Kidney epithelial cell (primary cell): ENCODE measurements around the gene MKLN1. TPM values are rescaled to one million over a fixed set of nuclear protein-coding genes. Genes with fewer than 3 reads are reported as not detected.

Source experiments
- DNase-seq: peaks from one replicate; pipeline ENCODE4 v3.0.0-alpha.2; 2010; ENCODE audit warnings: low read depth
- H3K27me3 ChIP-seq: 2 replicates; pipeline ENCODE4 v1.6.0; 2011; ENCODE audit warnings: low read length; ENCODE audit not compliant: control insufficient read depth, insufficient read depth
- H3K36me3 ChIP-seq: 2 replicates; pipeline ENCODE4 v1.5.1; 2011; ENCODE audit warnings: low read length; ENCODE audit not compliant: control insufficient read depth, insufficient read depth
- H3K4me3 ChIP-seq: 2 replicates; pipeline ENCODE4 v1.5.1; 2011; ENCODE audit warnings: low read depth, mild to moderate bottlenecking, control low read depth, low read length
- total RNA-seq: library from RNA; depleted of rRNA; stranded (reverse); fragments of >200 nt; gene quantifications from 2 replicates; pipeline ENCODE4 v1.2.3, GENCODE V29; 2015
- TF ChIP-seq, protein P1 (sequence below): IDR thresholded peaks from 2 replicates; pipeline ENCODE4 v1.5.1; 2011; ENCODE audit warnings: mild to moderate bottlenecking, moderate library complexity, low read length, control low read depth, inconsistent platforms; ENCODE audit not compliant: insufficient read depth, poor library complexity, severe bottlenecking

Gene MKLN1
- total RNA-seq, 1 donor from 2014 or later = 18.8 TPM

DNA sequence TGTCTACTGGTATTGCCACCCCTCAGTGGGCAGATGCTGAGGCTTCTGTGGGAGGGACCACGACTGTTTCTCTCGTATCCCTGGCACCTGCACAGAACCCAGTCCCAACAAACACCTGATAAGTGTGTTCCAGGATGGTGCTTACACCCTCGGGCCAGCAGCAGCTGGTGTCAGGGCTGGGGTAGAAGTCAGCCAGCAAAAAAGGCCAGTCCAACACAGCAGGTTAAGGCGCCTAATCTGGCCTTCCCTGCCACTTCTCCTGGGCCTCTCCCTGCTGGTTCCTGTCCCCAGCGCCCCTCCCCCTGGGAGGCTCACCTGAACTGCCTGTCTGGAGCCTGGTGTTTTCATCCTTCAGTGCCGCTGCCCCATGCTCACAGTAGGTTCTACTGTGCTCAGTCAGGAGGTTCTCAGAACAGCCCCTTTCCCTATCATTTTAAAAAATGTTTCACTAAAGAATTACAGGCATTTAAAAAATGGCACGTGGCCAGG lies 208.7 kb downstream of the MKLN1 start:
- no peak for DNase-seq
- Histone ChIP-seq H3K27me3 (no peaks in the 10 kb centered on the region), H3K36me3 (no peaks in the 10 kb centered on the region), H3K4me3 (no peak overlapping the region)
- TF ChIP-seq, protein P1, sequence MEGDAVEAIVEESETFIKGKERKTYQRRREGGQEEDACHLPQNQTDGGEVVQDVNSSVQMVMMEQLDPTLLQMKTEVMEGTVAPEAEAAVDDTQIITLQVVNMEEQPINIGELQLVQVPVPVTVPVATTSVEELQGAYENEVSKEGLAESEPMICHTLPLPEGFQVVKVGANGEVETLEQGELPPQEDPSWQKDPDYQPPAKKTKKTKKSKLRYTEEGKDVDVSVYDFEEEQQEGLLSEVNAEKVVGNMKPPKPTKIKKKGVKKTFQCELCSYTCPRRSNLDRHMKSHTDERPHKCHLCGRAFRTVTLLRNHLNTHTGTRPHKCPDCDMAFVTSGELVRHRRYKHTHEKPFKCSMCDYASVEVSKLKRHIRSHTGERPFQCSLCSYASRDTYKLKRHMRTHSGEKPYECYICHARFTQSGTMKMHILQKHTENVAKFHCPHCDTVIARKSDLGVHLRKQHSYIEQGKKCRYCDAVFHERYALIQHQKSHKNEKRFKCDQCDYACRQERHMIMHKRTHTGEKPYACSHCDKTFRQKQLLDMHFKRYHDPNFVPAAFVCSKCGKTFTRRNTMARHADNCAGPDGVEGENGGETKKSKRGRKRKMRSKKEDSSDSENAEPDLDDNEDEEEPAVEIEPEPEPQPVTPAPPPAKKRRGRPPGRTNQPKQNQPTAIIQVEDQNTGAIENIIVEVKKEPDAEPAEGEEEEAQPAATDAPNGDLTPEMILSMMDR = no peak

DNA sequence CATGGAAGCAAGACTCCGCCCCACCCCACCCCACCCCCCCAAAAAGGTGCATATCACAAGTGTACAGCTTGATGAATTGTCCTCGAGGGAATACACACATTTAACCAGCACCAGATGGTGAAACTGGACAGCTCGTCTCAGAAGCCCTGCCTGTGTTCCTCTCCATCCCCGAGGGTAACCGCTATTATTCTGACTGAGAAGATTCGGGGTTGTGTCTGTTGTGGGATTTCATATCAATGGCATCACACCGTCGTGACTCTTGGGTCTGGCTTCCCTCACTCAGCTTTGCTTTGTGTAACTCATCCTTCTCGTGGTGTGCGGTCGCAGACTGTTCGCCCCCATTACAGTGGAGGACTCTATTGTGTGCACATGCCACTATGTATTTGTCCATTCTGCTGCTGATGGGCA lies 209.9 kb downstream of the MKLN1 start:
- Histone ChIP-seq H3K4me3 (no peak overlapping the region), H3K36me3 (no peaks in the 10 kb centered on the region), H3K27me3 (no peaks in the 10 kb centered on the region)
- no peak for DNase-seq
- TF ChIP-seq, protein P1 = no peak

DNA sequence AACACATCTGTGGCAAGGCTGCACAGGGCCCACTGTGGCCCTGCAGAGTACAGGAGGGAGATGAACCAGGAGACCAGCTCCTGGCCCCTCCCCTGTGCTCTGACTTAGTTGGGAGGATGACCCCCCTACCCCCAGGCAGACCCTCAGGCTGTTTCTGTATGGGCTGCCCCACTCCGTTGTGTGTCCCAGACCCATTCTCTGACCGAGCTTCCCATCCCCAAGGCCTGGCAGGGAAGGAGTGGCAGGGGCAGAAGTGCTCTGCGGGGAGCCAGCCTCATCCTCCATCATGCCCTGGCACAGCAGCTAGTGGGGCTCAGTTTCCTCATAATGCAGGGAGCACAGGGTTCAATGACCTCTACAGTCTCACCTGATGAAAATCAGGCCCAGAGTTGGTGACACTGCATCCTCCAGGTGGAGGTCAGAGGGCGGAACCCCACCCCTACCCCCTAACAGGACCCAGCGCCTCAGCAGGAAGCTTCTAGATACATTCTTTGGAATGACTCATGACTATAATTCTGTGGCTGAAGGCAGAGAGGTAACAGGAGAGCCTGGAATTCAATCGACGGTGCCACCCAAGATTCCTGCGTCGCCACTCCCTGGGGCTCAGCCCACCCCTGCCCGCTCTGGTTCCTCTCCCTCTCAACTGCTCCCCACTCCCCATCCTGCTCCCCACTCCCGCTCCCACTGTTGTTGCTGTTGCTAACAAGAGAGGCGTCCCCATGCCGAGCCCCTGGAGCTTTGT lies 210.6 kb downstream of the MKLN1 start:
- no peak for DNase-seq
- Histone ChIP-seq H3K27me3 (no peaks in the 10 kb centered on the region), H3K36me3 (no peaks in the 10 kb centered on the region), H3K4me3 (no peak overlapping the region)
- TF ChIP-seq, protein P1 = no peak

DNA sequence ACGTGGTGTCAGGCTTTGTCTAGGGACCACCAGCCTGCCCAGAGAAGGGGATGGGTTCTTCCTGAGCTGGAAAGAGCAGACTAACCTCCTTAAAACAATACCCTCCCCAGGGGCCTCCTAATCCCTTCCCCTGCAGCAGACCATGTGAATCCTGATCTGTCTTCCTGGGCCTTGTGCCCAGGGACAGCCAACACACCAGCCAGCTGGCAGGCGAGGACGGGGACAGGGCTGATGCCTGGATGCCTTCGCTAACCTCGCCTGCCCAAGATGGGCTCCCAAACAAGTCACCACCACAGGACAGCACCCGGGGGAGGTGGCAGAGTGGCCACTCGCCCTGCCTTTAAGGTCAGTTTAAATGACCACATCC lies 211.1 kb downstream of the MKLN1 start:
- Histone ChIP-seq H3K27me3 (no peaks in the 10 kb centered on the region), H3K4me3 (no peak overlapping the region), H3K36me3 (no peaks in the 10 kb centered on the region)
- DNase-seq = no peak
- TF ChIP-seq, protein P1 = no peak

DNA sequence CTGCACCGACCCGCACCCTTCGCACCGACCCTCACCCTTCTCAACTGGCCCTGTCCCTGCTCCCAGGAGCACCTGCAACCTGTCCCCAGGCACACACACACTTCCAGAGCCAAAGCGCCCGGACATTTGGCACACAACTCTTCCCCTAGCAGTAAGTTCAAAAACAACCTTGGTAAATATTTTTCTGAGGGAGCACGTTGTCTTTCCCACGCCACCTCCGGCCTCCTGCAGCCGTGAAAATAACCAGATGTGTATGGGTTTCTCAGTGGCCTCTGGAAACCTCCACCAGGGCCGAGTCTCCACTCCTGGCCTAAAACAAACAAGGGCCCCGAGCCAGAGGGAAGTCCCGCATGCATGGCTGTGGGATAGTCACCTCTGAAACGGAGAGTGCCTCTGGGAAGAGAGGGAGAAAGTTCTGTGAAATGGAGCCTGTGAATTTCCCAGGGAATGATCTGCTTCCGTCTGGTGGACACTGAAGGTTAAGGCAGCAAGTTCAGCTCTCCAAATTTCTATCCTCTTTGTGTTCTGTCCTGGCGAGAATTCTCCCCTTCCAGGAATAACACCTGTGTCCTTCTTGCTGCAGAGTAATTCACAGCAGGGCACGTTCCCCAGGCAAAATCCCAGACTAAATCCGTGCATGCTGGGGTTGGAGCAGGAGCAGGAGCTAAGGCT lies 213.0 kb downstream of the MKLN1 start:
- Histone ChIP-seq H3K4me3 (no peak overlapping the region), H3K36me3 (no peaks in the 10 kb centered on the region), H3K27me3 (no peaks in the 10 kb centered on the region)
- no peak for DNase-seq
- TF ChIP-seq, protein P1 = no peak
